Stomach smooth muscle (tissue), 2 donors: ENCODE data around the gene RAB4A.

Experiments
- H3K27ac ChIP-seq: one replicate; pipeline ENCODE4 v1.7.0; 2013; ENCODE audit warnings: mild to moderate bottlenecking, low read length, inconsistent platforms
- H3K27me3 ChIP-seq, 2 donors: one replicate each; pipeline ENCODE4 v1.7.0; 2013; ENCODE audit warnings: low read length in 2 of 2; ENCODE audit not compliant: insufficient read depth in 2 of 2, control insufficient read depth in 1 of 2
- H3K36me3 ChIP-seq, 2 donors: one replicate each; pipeline ENCODE4 v1.7.0; 2013; ENCODE audit warnings: low read length in 2 of 2; ENCODE audit not compliant: control insufficient read depth in 2 of 2, insufficient read depth in 2 of 2
- H3K4me1 ChIP-seq: one replicate; pipeline ENCODE4 v1.7.0; 2013; ENCODE audit warnings: low read length; ENCODE audit not compliant: control insufficient read depth, insufficient read depth
- H3K4me3 ChIP-seq, 2 donors: one replicate each; pipeline ENCODE4 v1.7.0; 2013; ENCODE audit warnings: low read length in 2 of 2
- H3K9ac ChIP-seq, 2 donors: one replicate each; pipeline ENCODE4 v1.7.0; 2013; ENCODE audit warnings: low read length in 2 of 2, mild to moderate bottlenecking in 1 of 2
- H3K9me3 ChIP-seq, 2 donors: one replicate each; pipeline ENCODE4 v1.7.0; 2013; ENCODE audit warnings: low read length in 2 of 2; ENCODE audit not compliant: control insufficient read depth in 2 of 2
- donor health status: healthy.
- donor health status: Pancreatic carcinoma.

RAB4A gene

GRCh38 chr1:229230140-229230892 lies 40.6 kb upstream of the RAB4A start:
- Histone ChIP-seq H3K4me3 (peak overlapping the region in 1 of 2 donors; percentile 29), H3K4me1 (peaks cover 31% of the 10 kb centered on the region), H3K27ac (peak overlapping the region; percentile 66), H3K9ac (no peak overlapping the region), H3K27me3 (peaks cover 0 to 3% of the 10 kb centered on the region in 2 donors), H3K9me3 (no peaks in the 10 kb centered on the region), H3K36me3 (no peaks in the 10 kb centered on the region)

GRCh38 chr1:229230893-229231753 lies 39.8 kb upstream of the RAB4A start:
- no peak overlapping the region for H3K27ac ChIP-seq
- H3K4me1 ChIP-seq: peaks cover 31% of the 10 kb centered on the region
- H3K9me3 ChIP-seq: no peaks in the 10 kb centered on the region
- H3K4me3 ChIP-seq: no peak overlapping the region
- H3K9ac ChIP-seq: no peak overlapping the region
- peaks cover 0 to 3% of the 10 kb centered on the region in 2 donors for H3K27me3 ChIP-seq
- H3K36me3 ChIP-seq: no peaks in the 10 kb centered on the region

- Histone ChIP-seq H3K27ac (no peak overlapping the region), H3K9me3 (no peaks in the 10 kb centered on the region), H3K4me3 (no peak overlapping the region), H3K27me3 (peaks cover 0 to 3% of the 10 kb centered on the region in 2 donors), H3K36me3 (no peaks in the 10 kb centered on the region), H3K9ac (no peak overlapping the region), H3K4me1 (peaks cover 31% of the 10 kb centered on the region)
Observed at GRCh38 chr1:229231754-229232119, 39.2 kb upstream of the RAB4A start.

GRCh38 chr1:229234870-229235472 lies 35.9 kb upstream of the RAB4A start:
- Histone ChIP-seq H3K9me3 (no peaks in the 10 kb centered on the region), H3K4me3 (no peak overlapping the region), H3K27ac (no peak overlapping the region), H3K27me3 (peaks cover 0 to 3% of the 10 kb centered on the region in 2 donors), H3K4me1 (peaks cover 16% of the 10 kb centered on the region), H3K36me3 (no peaks in the 10 kb centered on the region), H3K9ac (no peak overlapping the region)

- H3K27me3 ChIP-seq: peaks cover 0 to 3% of the 10 kb centered on the region in 2 donors
- H3K9ac ChIP-seq: no peak overlapping the region
- no peaks in the 10 kb centered on the region for H3K36me3 ChIP-seq
- H3K4me3 ChIP-seq: no peak overlapping the region
- H3K9me3 ChIP-seq: no peaks in the 10 kb centered on the region
- no peaks in the 10 kb centered on the region for H3K4me1 ChIP-seq
- no peak overlapping the region for H3K27ac ChIP-seq
Observed at GRCh38 chr1:229237320-229237719, 33.6 kb upstream of the RAB4A start.

- no peaks in the 10 kb centered on the region for H3K4me1 ChIP-seq
- no peak overlapping the region for H3K9ac ChIP-seq
- H3K27me3 ChIP-seq: peaks cover 0 to 3% of the 10 kb centered on the region in 2 donors
- H3K4me3 ChIP-seq: no peak overlapping the region
- no peak overlapping the region for H3K27ac ChIP-seq
- peaks cover 0 to 3% of the 10 kb centered on the region in 2 donors for H3K9me3 ChIP-seq
- H3K36me3 ChIP-seq: no peaks in the 10 kb centered on the region
Observed at GRCh38 chr1:229238231-229238630, 32.7 kb upstream of the RAB4A start.

GRCh38 chr1:229238674-229239415 lies 32.1 kb upstream of the RAB4A start:
- Histone ChIP-seq H3K27me3 (peaks cover 0 to 3% of the 10 kb centered on the region in 2 donors), H3K27ac (no peak overlapping the region), H3K9me3 (peaks cover 3 to 4% of the 10 kb centered on the region in 2 donors), H3K36me3 (no peaks in the 10 kb centered on the region), H3K4me3 (no peak overlapping the region), H3K9ac (no peak overlapping the region), H3K4me1 (no peaks in the 10 kb centered on the region)

- Histone ChIP-seq H3K4me3 (no peak overlapping the region), H3K9me3 (peaks cover 3 to 4% of the 10 kb centered on the region in 2 donors), H3K36me3 (no peaks in the 10 kb centered on the region), H3K27ac (no peak overlapping the region), H3K4me1 (no peaks in the 10 kb centered on the region), H3K9ac (no peak overlapping the region), H3K27me3 (no peaks in the 10 kb centered on the region)
Observed at GRCh38 chr1:229240532-229240931, 30.4 kb upstream of the RAB4A start.

GRCh38 chr1:229241390-229241789 lies 29.5 kb upstream of the RAB4A start:
- H3K27me3 ChIP-seq: no peaks in the 10 kb centered on the region
- H3K9me3 ChIP-seq: peaks cover 3 to 4% of the 10 kb centered on the region in 2 donors
- no peak overlapping the region for H3K27ac ChIP-seq
- no peak overlapping the region for H3K4me3 ChIP-seq
- no peaks in the 10 kb centered on the region for H3K4me1 ChIP-seq
- H3K36me3 ChIP-seq: no peaks in the 10 kb centered on the region
- H3K9ac ChIP-seq: no peak overlapping the region

GRCh38 chr1:229243638-229244037 lies 27.3 kb upstream of the RAB4A start:
- H3K9ac ChIP-seq: no peak overlapping the region
- H3K9me3 ChIP-seq: peaks cover 3 to 4% of the 10 kb centered on the region in 2 donors
- no peak overlapping the region for H3K27ac ChIP-seq
- H3K4me3 ChIP-seq: no peak overlapping the region
- no peaks in the 10 kb centered on the region for H3K36me3 ChIP-seq
- H3K27me3 ChIP-seq: no peaks in the 10 kb centered on the region
- no peaks in the 10 kb centered on the region for H3K4me1 ChIP-seq
